Hypothalamus (tissue), 51 donors: Measurements from ENCODE around the gene C2CD5.
A peak's percentile ranks its signal among the peaks of the same experiment; 100 is the strongest.
"Not testable (repeated sequence)": the region's sequence is repeated elsewhere in the genome, so short reads cannot be mapped to it uniquely, and the experiment has no call there.

Source experiments
- DNase-seq, 51 donors: peaks; one replicate each; lab custom pipeline; 2025; lab: John Stamatoyannopoulos, UW

The C2CD5 gene

GRCh38 chr12:22536971-22537544 is 7.3 kb downstream of the C2CD5 start:
- peak in 5 of 51 donors; percentile 4 to 38 (median 24) for DNase-seq

GRCh38 chr12:22536346-22536945 is 7.9 kb downstream of the C2CD5 start:
- no peak for DNase-seq

- DNase-seq = no peak
Observed at GRCh38 chr12:22535478-22535877, 8.9 kb downstream of the C2CD5 start.

- DNase-seq = no peak
Observed at GRCh38 chr12:22535038-22535437, 9.3 kb downstream of the C2CD5 start.

DNA sequence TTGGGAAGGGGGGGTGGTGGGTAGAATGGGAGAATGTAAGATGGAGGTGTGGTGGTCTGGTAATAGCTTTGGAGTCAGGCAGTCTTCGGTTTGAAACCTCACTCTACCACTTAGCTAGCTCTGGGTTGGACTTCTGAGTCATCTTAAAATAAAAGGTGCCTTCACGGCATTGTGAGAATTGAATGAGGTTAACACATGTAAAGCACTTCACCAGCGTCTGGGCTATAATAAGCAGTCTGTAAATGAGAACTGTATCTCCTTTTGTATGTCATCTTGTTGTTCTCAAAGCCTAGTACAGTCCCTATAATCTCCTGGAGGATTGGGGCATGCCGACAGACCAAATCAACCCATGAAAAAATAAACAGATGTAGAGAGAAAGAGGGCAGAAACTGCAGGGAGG is 11.2 kb downstream of the C2CD5 start:
- no peak for DNase-seq

GRCh38 chr12:22532317-22532716 is 12.0 kb downstream of the C2CD5 start:
- no peak for DNase-seq

- no peak for DNase-seq
Observed at GRCh38 chr12:22531205-22531604, 13.1 kb downstream of the C2CD5 start.

GRCh38 chr12:22529281-22530060 is 14.9 kb downstream of the C2CD5 start:
- DNase-seq = peak in 1 of 51 donors; percentile 21

DNA sequence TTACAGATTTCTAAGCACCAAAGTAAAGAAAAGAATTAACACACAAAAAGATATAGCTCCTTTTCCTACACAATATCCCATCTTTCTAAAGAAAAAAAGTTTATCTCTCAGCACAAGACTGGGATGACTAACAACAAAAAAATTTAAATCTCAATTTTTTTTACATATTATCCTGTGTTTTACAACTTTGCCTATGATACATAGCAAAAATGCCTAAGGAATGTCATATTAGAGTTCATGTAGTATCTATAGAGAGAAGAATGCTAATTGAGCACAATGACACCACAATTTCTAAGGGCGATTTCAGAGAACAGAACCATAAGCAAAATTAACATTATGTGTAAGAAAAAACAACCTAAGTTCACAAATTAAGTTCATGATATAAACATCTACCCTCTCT is 16.3 kb downstream of the C2CD5 start:
- DNase-seq = no peak

DNA sequence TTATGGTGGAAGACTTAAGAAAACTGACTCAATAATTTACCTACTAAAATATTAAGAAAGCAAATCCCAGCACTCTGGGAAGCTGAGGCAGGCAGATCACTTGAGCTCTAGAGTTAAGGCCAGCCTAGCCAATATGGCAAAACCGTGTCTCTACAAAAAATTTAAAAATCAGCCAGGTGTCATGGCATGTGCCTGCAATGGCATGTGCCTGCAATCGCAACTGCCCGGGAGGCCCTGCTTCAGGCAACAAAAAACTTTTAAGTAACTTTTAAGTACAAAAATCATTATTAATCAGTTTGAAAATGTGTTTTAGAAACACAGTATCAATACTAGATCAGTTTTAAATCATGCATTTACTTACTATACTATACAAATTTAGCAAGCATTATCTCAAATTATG is 17.5 kb downstream of the C2CD5 start:
- DNase-seq = no peak

GRCh38 chr12:22525426-22525825 is 18.9 kb downstream of the C2CD5 start:
- no peak for DNase-seq

GRCh38 chr12:22518998-22519397 is 25.3 kb downstream of the C2CD5 start:
- DNase-seq = no peak

- DNase-seq = no peak
Observed at GRCh38 chr12:22518060-22518719, 26.2 kb downstream of the C2CD5 start.

DNA sequence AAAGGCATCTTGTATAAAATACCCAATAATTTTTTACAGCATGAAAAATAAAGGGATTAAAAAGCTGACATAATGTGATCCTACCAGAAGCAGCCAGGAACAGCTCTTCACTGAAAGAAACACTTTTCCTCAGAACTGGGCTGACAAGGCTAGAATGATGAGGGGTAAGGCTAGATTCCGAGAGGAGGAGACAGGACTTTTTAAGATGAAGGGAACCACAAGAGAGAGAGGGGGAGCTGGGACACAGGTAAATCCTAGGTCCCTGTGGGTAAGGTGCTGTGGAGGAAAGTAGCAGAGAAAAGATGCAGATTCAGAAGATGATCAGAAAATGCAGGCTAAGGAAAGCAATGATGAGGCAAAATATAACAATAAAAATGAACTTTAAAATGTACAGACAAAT is 29.5 kb downstream of the C2CD5 start:
- DNase-seq = no peak

GRCh38 chr12:22505826-22506225 is 38.5 kb downstream of the C2CD5 start:
- no peak for DNase-seq

DNA sequence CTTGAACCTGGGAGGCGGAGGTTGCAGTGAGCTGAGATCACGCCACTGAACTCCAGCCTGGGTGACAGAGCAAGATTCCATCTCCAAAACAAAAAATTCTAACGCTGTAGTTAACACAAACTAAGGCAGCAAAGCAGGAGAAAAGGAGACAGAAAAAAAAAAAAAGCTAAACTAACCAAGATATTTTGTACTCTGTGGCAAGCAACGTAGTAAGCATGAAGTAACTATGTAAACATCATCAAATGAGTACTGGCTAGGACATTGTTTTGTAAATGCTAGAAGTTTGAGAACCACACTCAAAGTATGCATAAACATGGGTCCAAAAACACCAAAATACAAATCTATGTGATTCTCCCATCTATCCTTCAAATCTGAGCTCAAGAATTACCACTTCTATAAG is 44.2 kb downstream of the C2CD5 start:
- DNase-seq = no peak

DNA sequence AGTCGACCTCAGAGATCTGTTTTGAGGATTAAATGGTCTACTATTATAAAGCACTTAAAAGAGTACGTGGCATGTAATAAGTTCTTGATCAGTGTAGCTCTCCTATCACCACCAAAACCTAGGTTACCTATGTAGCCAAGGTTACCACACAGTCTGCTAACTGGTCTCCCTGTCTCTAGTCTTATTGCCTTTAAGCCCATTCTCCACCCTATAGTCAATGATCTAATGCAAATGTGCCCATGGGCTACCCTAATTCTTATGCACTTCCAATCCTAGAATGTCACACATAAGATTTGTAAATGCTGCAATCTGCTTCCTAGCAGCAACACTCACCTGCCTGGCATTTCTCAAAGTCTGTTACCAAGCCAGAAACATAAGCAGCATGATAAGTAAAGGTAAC is 44.9 kb downstream of the C2CD5 start:
- DNase-seq = no peak

DNA sequence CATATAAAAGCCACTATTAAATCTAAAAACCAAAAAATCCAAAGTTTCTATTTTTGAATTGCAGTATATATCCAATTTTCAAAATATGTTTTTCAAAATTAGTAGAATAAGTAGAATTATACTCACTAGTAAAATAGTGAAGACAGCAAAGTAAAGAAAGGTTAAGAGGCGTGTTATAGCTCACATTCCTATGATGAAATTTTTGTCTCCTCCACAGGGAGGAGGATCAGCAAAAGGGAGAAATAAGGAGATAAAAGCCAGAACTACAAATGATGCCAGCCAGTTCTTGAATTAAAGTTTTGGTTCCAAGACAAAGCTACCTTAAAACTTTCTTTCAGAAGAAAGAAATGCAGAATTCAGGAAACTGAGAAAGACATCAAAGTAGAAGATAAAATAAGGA is 50.0 kb downstream of the C2CD5 start:
- no peak for DNase-seq

GRCh38 chr12:22491034-22491433 is 53.3 kb downstream of the C2CD5 start:
- no peak for DNase-seq

GRCh38 chr12:22488478-22488877 is 55.9 kb downstream of the C2CD5 start:
- DNase-seq = no peak

GRCh38 chr12:22487683-22488082 is 56.7 kb downstream of the C2CD5 start:
- DNase-seq = not testable (repeated sequence)
